GM08714 (cell line): ENCODE measurements around the gene LGR4.
"Not testable (repeated sequence)": the region's sequence is repeated elsewhere in the genome, so short reads cannot be mapped to it uniquely, and the experiment has no call there.

Experiments used
- H3K4me3 ChIP-seq: fragments of 200-500 bp; sonication (Bioruptor generic); 2 replicates; pipeline ENCODE4 v1.5.1; 2014; ENCODE audit warnings: mild to moderate bottlenecking, low read length, inconsistent platforms
- ZNF274 ChIP-seq: IDR thresholded peaks from 2 replicates; pipeline ENCODE4 v1.6.1; 2012; ENCODE audit warnings: mild to moderate bottlenecking, low read depth, low read length

LGR4 gene

DNA sequence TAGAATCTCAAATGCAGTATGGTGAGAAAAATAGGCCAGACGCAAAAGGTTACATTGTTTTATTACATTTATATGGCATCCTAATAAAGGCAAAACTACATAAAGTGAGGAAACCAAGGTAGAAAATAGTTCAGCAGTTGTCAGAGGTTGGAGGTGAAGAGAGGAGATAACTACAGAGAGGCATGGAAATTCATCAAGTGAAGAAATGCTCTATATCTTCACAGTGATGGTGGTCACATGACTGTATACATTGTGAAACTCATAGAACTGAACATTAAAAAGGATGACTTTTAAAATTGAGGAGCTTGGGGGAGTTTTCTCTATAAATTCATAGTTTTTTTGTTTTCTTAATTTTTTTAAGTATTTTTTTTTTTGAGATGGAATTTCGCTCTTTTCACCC lies 14.4 kb downstream of the LGR4 start:
- no peak overlapping the region for H3K4me3 ChIP-seq
- no peak for TF ChIP-seq ZNF274

DNA sequence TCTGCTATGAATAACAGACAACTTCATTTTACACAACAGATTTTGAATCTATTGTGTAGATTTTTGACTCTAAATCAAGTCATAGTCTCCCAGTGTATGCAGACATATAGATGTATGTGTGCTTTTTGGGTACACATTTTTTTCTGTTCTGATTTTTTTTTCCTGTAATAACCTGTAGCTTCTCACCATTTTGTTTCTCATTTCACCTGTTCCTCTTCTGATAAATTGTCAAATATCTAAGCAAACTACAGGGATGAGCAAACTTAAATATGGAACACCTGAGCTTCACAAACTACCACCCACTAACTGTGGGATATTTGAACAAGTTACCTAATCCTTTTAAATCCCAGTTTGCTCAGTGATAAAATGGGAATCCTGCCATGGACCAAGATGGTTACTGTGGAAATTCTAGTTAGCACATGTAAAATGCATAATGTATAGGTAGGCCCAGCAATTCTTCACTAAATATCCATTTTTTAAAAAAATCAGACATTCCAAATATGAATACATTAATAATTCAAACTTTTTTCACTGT lies 15.7 kb downstream of the LGR4 start:
- H3K4me3 ChIP-seq: no peak overlapping the region
- TF ChIP-seq ZNF274: no peak

DNA sequence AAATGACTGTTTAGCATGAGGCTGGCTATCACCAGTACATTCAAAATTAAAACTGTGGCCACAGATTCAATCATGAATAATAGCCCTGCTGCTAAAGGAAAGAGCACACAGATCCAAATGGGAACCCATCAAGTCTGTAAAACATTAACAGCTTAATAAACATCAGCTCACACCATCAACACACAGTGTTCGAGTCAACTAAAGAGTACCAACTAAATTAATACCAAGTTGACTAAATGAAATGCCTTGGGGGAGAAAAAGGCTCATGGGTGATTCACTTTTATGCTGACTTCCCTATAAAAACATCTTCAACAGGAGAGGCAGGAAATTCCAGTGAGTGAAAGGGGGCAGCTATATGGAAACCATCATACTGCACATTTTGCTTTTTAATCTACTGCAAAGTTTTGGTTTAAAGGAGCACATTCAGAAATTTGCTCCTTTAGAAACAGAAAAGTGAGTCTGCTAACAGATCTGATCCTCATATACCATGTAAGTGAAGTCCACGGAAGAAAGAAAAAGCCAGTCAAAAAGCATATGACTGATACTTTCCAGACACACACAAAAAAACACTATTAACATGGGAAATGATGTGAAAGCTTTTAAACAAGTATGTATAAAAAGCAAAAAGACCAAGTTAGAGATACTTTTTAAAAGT lies 16.3 kb downstream of the LGR4 start:
- TF ChIP-seq ZNF274: no peak

GRCh38 chr11:27455667-27456066 lies 16.9 kb downstream of the LGR4 start:
- no peak overlapping the region for H3K4me3 ChIP-seq
- no peak for TF ChIP-seq ZNF274

More for the DNA sequence above, 16.3 kb downstream of the LGR4 start:
- no peak overlapping the region for H3K4me3 ChIP-seq

DNA sequence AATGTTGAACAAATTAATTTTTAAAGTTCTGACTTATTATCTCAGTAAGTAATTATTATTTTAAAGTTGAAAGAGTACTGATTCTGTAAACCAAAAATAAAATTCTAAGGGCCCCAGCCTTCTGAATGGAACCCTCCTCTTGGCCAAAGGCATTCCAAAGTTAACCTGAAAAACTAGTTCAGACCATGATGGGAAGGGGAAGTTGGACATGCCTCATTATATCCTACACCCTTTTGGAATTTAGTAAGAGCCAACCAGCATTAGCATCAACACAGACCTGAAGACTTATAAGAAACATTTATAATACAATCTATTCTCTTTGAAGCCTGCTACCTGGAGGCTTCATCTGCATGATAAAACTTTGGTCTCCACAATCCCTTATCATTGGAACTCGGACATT lies 18.9 kb downstream of the LGR4 start:
- H3K4me3 ChIP-seq: no peak overlapping the region
- no peak for TF ChIP-seq ZNF274

DNA sequence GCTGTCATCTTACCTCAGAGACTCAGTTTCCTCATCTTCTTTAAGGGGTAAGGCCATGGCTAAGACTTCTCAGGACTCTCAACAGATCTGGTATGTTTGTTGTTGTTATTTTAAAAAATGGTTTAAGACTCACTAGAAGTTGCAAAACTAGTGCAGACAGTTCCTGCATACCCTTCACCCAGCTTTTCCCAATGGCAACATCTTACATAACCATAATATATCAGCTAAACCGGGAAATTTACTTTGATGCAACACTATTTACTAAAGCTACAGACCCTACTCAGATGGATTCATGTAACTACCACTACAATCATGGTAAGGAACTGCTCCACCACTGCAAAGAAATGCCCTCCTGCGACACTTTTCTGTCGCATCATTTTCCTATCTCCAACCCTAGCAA lies 20.4 kb downstream of the LGR4 start:
- H3K4me3 ChIP-seq: no peak overlapping the region
- no peak for TF ChIP-seq ZNF274

- no peak for TF ChIP-seq ZNF274
- no peak overlapping the region for H3K4me3 ChIP-seq
These were observed 21.2 kb downstream of the LGR4 start for GRCh38 chr11:27451244-27451965.

DNA sequence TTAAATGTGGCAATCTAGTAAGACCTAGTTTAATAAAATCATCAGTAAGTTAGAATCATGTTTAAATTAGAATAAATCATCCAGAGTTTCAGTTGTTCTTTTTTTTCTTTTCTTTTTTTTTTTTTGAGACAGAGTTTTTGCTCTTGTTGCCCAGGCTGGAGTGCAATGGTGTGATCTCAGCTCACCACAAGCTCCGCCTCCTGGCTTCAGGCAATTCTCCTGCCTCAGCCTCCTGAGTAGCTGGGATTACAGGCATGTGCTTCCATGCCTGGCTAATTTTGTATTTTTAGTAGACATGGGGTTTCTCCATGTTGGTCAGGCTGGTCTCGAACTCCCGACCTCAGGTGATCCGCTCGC lies 24.4 kb downstream of the LGR4 start:
- not testable (repeated sequence) for H3K4me3 ChIP-seq

- H3K4me3 ChIP-seq: no peak overlapping the region
- TF ChIP-seq ZNF274: no peak
These were observed 25.1 kb downstream of the LGR4 start for GRCh38 chr11:27447288-27448183.

- no peak for TF ChIP-seq ZNF274
- H3K4me3 ChIP-seq: no peak overlapping the region
These were observed 27.0 kb downstream of the LGR4 start for GRCh38 chr11:27445625-27446024.

- H3K4me3 ChIP-seq: no peak overlapping the region
- no peak for TF ChIP-seq ZNF274
These were observed 27.8 kb downstream of the LGR4 start for GRCh38 chr11:27444801-27445215.

- no peak overlapping the region for H3K4me3 ChIP-seq
- no peak for TF ChIP-seq ZNF274
These were observed 28.7 kb downstream of the LGR4 start for GRCh38 chr11:27443746-27444507.

GRCh38 chr11:27443227-27443626 lies 29.4 kb downstream of the LGR4 start:
- no peak overlapping the region for H3K4me3 ChIP-seq
- TF ChIP-seq ZNF274: no peak

DNA sequence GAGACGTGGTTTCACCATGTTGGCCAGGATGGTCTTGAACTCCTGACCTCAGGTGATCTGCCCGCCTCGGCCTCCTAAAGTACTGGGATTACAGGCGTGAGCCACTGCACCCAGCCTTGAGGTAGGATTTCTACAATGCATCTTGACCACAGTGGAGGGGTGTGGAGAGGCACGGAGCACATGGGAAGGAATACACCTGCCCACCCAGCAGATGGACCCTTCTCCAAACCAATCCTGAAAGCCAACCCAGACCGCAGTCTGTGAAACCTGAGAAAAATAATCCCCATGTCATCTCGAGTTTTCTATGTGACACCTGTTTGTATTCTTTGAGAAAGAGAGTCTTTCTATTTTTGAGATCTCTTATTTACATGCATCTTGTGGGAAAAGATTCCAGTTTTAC lies 32.5 kb downstream of the LGR4 start:
- no peak overlapping the region for H3K4me3 ChIP-seq
- TF ChIP-seq ZNF274: no peak
